Tibial nerve (tissue), 3 donors: ENCODE measurements around the gene CDH22.

Experiments
- POLR2A ChIP-seq, 2 donors: fragments of 450-650 bp; IDR thresholded peaks; one replicate each; pipeline ENCODE4 v1.6.1; 2017; ENCODE audit warnings: antibody characterized with exemption in 2 of 2, mild to moderate bottlenecking in 2 of 2, moderate library complexity in 2 of 2
- TF ChIP-seq, protein P1 (sequence below), 5 experiments: fragments of 200-600 bp in 3 of 5; fragments of 450-650 bp in 2 of 5; sonication (generic) in 3 of 5; IDR thresholded peaks; one replicate each; pipeline ENCODE4 v1.5.1; 2016 to 2019; ENCODE audit warnings: antibody characterized with exemption in 5 of 5, mild to moderate bottlenecking in 3 of 5, moderate library complexity in 2 of 5

- TF ChIP-seq, protein P1, sequence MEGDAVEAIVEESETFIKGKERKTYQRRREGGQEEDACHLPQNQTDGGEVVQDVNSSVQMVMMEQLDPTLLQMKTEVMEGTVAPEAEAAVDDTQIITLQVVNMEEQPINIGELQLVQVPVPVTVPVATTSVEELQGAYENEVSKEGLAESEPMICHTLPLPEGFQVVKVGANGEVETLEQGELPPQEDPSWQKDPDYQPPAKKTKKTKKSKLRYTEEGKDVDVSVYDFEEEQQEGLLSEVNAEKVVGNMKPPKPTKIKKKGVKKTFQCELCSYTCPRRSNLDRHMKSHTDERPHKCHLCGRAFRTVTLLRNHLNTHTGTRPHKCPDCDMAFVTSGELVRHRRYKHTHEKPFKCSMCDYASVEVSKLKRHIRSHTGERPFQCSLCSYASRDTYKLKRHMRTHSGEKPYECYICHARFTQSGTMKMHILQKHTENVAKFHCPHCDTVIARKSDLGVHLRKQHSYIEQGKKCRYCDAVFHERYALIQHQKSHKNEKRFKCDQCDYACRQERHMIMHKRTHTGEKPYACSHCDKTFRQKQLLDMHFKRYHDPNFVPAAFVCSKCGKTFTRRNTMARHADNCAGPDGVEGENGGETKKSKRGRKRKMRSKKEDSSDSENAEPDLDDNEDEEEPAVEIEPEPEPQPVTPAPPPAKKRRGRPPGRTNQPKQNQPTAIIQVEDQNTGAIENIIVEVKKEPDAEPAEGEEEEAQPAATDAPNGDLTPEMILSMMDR (IDR thresholded peaks at IDR 0.05), result no peak
- no peak for TF ChIP-seq POLR2A (IDR thresholded peaks at IDR 0.05)
Measured at GRCh38 chr20:46293084-46293483, 15.2 kb downstream of the CDH22 start.
